ENCODE data around the gene TRIP12.

The TRIP12 gene

DNA sequence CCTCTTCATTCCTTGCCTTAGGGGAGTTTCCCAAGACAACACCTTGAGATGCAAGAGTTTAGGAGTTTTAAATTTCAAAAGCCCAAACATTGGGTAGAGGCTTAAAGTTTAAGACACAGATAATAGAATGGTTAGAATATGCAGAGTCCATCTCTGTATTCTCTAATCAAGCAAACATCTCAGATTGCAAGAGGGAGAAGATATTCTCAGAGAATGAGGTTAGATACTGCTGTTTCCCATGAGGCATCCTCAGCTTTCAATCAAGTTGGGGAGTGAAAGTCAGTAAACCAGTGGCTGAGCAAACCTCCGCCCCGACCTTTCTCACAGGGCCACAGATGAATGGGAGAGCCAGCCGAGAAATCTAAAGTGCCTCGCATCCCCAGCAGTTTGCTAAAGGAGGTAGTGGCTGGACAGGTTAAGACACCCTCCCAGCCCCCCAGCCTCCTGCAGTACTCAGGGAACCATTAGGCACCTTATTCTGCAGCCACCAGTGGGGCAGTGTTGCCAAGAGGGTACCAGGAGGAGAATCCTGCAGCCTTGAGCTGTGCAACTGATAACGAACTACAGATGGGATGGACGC, 30.5 kb upstream of the TRIP12 start:
- H3K27ac ChIP-seq (ENCODE audit: extremely low read depth, low read depth, low read length), result no peak overlapping the region
- H3K4me3 ChIP-seq (ENCODE audit: low read depth, low read length), result no peak overlapping the region
- POLR2A ChIA-PET, result no interaction called here
- no peaks in the 10 kb centered on the region for H3K9me3 ChIP-seq (ENCODE audit: control insufficient read depth, insufficient read depth, low read depth, low read length)
- CTCF ChIA-PET, result no interaction called here
- no peaks in the 10 kb centered on the region for H3K36me3 ChIP-seq (ENCODE audit: control insufficient read depth in 2 of 2, insufficient read depth in 1 of 2, low read length in 2 of 2)
- TF ChIP-seq ZNF184 (tag by site-specific recombination; IDR thresholded peaks at IDR 0.05), result no peak
- TF ChIP-seq ZNF510 (tag by site-specific recombination; IDR thresholded peaks at IDR 0.05; ENCODE audit: insufficient replicate concordance), result no peak
- no peak for TF ChIP-seq ZNF555 (tag by site-specific recombination; conservative IDR thresholded peaks at IDR 0.05)
- no peak for TF ChIP-seq RBAK (tag by site-specific recombination; IDR thresholded peaks at IDR 0.05)
- TF ChIP-seq ZNF18 (tag by site-specific recombination; IDR thresholded peaks at IDR 0.05), result no peak
- TF ChIP-seq ZNF571 (tag by site-specific recombination; IDR thresholded peaks at IDR 0.05), result no peak
- TF ChIP-seq KLF17 (tag by site-specific recombination; IDR thresholded peaks at IDR 0.05), result no peak
- TF ChIP-seq KLF8 (tag by site-specific recombination; IDR thresholded peaks at IDR 0.05), result no peak
- TF ChIP-seq, protein P1, sequence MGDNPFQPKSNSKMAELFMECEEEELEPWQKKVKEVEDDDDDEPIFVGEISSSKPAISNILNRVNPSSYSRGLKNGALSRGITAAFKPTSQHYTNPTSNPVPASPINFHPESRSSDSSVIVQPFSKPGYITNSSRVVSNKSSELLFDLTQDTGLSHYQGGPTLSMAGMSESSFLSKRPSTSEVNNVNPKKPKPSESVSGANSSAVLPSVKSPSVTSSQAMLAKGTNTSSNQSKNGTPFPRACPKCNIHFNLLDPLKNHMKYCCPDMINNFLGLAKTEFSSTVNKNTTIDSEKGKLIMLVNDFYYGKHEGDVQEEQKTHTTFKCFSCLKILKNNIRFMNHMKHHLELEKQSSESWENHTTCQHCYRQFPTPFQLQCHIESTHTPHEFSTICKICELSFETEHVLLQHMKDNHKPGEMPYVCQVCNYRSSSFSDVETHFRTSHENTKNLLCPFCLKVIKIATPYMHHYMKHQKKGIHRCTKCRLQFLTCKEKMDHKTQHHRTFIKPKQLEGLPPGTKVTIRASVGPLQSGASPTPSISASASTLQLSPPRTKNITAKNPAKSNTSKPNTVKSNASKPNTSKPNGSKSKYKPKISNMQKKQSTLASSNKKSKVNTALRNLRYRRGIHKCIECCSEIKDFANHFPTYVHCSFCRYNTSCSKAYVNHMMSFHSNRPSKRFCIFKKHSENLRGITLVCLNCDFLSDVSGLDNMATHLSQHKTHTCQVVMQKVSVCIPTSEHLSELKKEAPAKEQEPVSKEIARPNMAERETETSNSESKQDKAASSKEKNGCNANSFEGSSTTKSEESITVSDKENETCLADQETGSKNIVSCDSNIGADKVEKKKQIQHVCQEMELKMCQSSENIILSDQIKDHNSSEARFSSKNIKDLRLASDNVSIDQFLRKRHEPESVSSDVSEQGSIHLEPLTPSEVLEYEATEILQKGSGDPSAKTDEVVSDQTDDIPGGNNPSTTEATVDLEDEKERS (tag by site-specific recombination; IDR thresholded peaks at IDR 0.05), result no peak
- no peak for TF ChIP-seq ZNF114 (tag by site-specific recombination; IDR thresholded peaks at IDR 0.05)
- TF ChIP-seq GLIS1 (tag by site-specific recombination; IDR thresholded peaks at IDR 0.05), result no peak
- TF ChIP-seq SP2 (tag by site-specific recombination; IDR thresholded peaks at IDR 0.05), result no peak
- no peak for TF ChIP-seq SCRT1 (tag by site-specific recombination; IDR thresholded peaks at IDR 0.05; ENCODE audit: borderline replicate concordance)
- TF ChIP-seq ZNF530 (tag by site-specific recombination; IDR thresholded peaks at IDR 0.05; ENCODE audit: low read depth), result no peak
- no peak for TF ChIP-seq ZSCAN5A (tag by site-specific recombination; IDR thresholded peaks at IDR 0.05)
- TF ChIP-seq, protein P2, sequence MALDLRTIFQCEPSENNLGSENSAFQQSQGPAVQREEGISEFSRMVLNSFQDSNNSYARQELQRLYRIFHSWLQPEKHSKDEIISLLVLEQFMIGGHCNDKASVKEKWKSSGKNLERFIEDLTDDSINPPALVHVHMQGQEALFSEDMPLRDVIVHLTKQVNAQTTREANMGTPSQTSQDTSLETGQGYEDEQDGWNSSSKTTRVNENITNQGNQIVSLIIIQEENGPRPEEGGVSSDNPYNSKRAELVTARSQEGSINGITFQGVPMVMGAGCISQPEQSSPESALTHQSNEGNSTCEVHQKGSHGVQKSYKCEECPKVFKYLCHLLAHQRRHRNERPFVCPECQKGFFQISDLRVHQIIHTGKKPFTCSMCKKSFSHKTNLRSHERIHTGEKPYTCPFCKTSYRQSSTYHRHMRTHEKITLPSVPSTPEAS (tag by site-specific recombination; IDR thresholded peaks at IDR 0.05), result no peak
- no peaks in the 10 kb centered on the region for H3K4me1 ChIP-seq (ENCODE audit: control insufficient read depth, insufficient read depth, low read length)

- Histone ChIP-seq H3K9me3 (ENCODE audit: control insufficient read depth, insufficient read depth, low read depth, low read length) (no peaks in the 10 kb centered on the region), H3K4me1 (ENCODE audit: control insufficient read depth, insufficient read depth, low read length) (no peaks in the 10 kb centered on the region), H3K36me3 (ENCODE audit: control insufficient read depth in 2 of 2, insufficient read depth in 1 of 2, low read length in 2 of 2) (no peaks in the 10 kb centered on the region), H3K27ac (ENCODE audit: extremely low read depth, low read depth, low read length) (no peak overlapping the region), H3K4me3 (ENCODE audit: low read depth, low read length) (no peak overlapping the region)
- ChIA-PET CTCF (interaction anchor here (1.2 kb wide), 1 partner anchor 146 kb away, joined by 3 read pairs; no protein-coding TSS in a partner anchor), POLR2A (no interaction called here)
- TF ChIP-seq ZNF132 (tag by site-specific recombination; IDR thresholded peaks at IDR 0.05; ENCODE audit: borderline replicate concordance) (no peak), ZNF621 (tag by site-specific recombination; IDR thresholded peaks at IDR 0.05) (no peak), ZNF747 (tag by site-specific recombination; IDR thresholded peaks at IDR 0.05) (no peak), ZNF239 (tag by site-specific recombination; IDR thresholded peaks at IDR 0.05) (no peak), ZNF571 (tag by site-specific recombination; IDR thresholded peaks at IDR 0.05) (no peak), ZNF521 (tag by site-specific recombination; IDR thresholded peaks at IDR 0.05) (no peak)
Observed at GRCh38 chr2:229947544-229947943, 25.7 kb upstream of the TRIP12 start.
